Measurements from ENCODE around the gene PDE4B.

- no peak for TF ChIP-seq POLR2A (IDR thresholded peaks at IDR 0.05; ENCODE audit: low read length)
- TF ChIP-seq GATA1 (IDR thresholded peaks at IDR 0.05; ENCODE audit: low read depth, low read length): no peak
These were observed 519.7 kb downstream of the PDE4B start for GRCh38 chr1:66312271-66312990.

All from erythroblast (primary cell).